Vagina (tissue), 2 donors: ENCODE measurements around the gene MAP3K7.

Source experiments
- POLR2A ChIP-seq, 2 donors: fragments of 450-650 bp; IDR thresholded peaks; one replicate each; pipeline ENCODE4 v1.6.1; 2017; ENCODE audit warnings: antibody characterized with exemption in 2 of 2, mild to moderate bottlenecking in 2 of 2, moderate library complexity in 2 of 2
- POLR2AphosphoS5 ChIP-seq, 2 donors: sonication (generic); formaldehyde crosslinking; IDR thresholded peaks; one replicate each; pipeline ENCODE4 v1.9.0; 2017; ENCODE audit warnings: antibody characterized with exemption in 2 of 2, mild to moderate bottlenecking in 2 of 2, low read depth in 1 of 2; ENCODE audit not compliant: insufficient read depth in 1 of 2

GRCh38 chr6:90538278-90539046 is 48.4 kb downstream of the MAP3K7 start:
- no peak for TF ChIP-seq POLR2AphosphoS5 (IDR thresholded peaks at IDR 0.05; ENCODE audit: insufficient read depth in 1 of 2, low read depth in 1 of 2)
- TF ChIP-seq POLR2A (IDR thresholded peaks at IDR 0.05), result no peak
